DOHH2 (cell line): ENCODE data around the gene GMPPA.

Experiments used
- EZH2phosphoT487 ChIP-seq: fragments of 200-600 bp; sonication (generic); IDR thresholded peaks from 2 replicates; pipeline ENCODE4 v1.6.1; 2017; ENCODE audit warnings: borderline replicate concordance, mild to moderate bottlenecking, antibody characterized with exemption, low read length, moderate library complexity, mixed read lengths
- TF ChIP-seq, protein P1 (sequence below): fragments of 200-600 bp; sonication (generic); IDR thresholded peaks from one replicate; pipeline ENCODE4 v1.5.1; 2014; ENCODE audit warnings: antibody characterized with exemption, mild to moderate bottlenecking, low read depth, low read length; ENCODE audit not compliant: poor library complexity, severe bottlenecking

DNA sequence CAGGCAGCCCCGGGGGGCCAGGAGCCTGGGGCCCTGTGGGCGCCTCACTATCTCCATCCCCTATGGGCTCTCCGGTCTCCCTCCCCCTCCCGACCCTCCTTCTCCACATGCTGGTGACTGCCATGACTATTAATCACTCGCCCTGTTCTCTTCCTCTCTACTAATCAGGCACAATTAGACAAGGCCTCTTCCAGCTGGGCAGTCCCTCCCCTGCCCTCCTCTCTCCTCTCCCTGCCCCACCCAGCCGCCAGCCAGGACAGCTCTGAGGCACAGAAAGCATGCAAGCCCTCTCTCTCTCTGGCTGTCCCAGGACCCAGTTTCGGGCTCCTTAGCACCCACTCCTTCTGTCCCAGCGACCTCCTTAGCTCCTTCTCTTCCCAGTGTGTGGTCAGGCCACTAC, 21.4 kb downstream of the GMPPA start:
- no peak for TF ChIP-seq EZH2phosphoT487
- TF ChIP-seq, protein P1, sequence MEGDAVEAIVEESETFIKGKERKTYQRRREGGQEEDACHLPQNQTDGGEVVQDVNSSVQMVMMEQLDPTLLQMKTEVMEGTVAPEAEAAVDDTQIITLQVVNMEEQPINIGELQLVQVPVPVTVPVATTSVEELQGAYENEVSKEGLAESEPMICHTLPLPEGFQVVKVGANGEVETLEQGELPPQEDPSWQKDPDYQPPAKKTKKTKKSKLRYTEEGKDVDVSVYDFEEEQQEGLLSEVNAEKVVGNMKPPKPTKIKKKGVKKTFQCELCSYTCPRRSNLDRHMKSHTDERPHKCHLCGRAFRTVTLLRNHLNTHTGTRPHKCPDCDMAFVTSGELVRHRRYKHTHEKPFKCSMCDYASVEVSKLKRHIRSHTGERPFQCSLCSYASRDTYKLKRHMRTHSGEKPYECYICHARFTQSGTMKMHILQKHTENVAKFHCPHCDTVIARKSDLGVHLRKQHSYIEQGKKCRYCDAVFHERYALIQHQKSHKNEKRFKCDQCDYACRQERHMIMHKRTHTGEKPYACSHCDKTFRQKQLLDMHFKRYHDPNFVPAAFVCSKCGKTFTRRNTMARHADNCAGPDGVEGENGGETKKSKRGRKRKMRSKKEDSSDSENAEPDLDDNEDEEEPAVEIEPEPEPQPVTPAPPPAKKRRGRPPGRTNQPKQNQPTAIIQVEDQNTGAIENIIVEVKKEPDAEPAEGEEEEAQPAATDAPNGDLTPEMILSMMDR: no peak
